Mononuclear cell (primary cell): Measurements from ENCODE around the gene ANP32E. TPM values are rescaled to one million over a fixed set of nuclear protein-coding genes. Genes with fewer than 3 reads are reported as not detected.
A peak's percentile ranks its signal among the peaks of the same experiment; 100 is the strongest.

Experiments
- H3K27me3 ChIP-seq: 2 replicates; pipeline ENCODE4 v1.6.0; 2011; ENCODE audit warnings: low read length, control low read depth; ENCODE audit not compliant: insufficient read depth
- H3K4me1 ChIP-seq: 2 replicates; pipeline ENCODE4 v1.5.1; 2011; ENCODE audit warnings: mild to moderate bottlenecking, low read length, control low read depth; ENCODE audit not compliant: insufficient read depth
- H3K4me3 ChIP-seq: 2 replicates; pipeline ENCODE4 v1.5.1; 2011; ENCODE audit warnings: mild to moderate bottlenecking, low read length, moderate library complexity
- H3K9me3 ChIP-seq: 2 replicates; pipeline ENCODE4 v1.5.1; 2011; ENCODE audit warnings: low read depth, mild to moderate bottlenecking, control low read depth, low read length
- total RNA-seq: library from RNA; depleted of rRNA; stranded (reverse); fragments of >200 nt; gene quantifications from one replicate; pipeline ENCODE4 v1.2.3, GENCODE V29; 2012

The ANP32E gene
- 38.8 TPM for total RNA-seq

GRCh38 chr1:150235852-150236613 lies at the start of gene ANP32E:
Gene ANP32E, minus strand, starts transcription at chr1:150236112. Its CDS starts 326 bp downstream, at chr1:150235786.
- peak within 1 kb of the TSS; percentile 97 for H3K4me3 ChIP-seq
- H3K4me1 ChIP-seq: peaks cover 25% of the 10 kb centered on the region
- no peaks in the 10 kb centered on the region for H3K27me3 ChIP-seq
- H3K9me3 ChIP-seq: no peaks in the 10 kb centered on the region

- Histone ChIP-seq H3K4me1 (peaks cover 21% of the 10 kb centered on the region), H3K9me3 (no peaks in the 10 kb centered on the region), H3K27me3 (peaks cover 24% of the 10 kb centered on the region), H3K4me3 (no peak overlapping the region)
These were observed 47.3 kb upstream of the ANP32E start for GRCh38 chr1:150283260-150283659.

GRCh38 chr1:150282558-150282958 lies 46.6 kb upstream of the ANP32E start:
- Histone ChIP-seq H3K4me3 (no peak overlapping the region), H3K4me1 (peaks cover 21% of the 10 kb centered on the region), H3K27me3 (peaks cover 24% of the 10 kb centered on the region), H3K9me3 (no peaks in the 10 kb centered on the region)

GRCh38 chr1:150281758-150282557 lies 46.0 kb upstream of the ANP32E start, which contains the start of gene CIART:
Gene CIART, plus strand, starts transcription at chr1:150282554. Its CDS starts 714 bp downstream, at chr1:150283268.
- H3K27me3 ChIP-seq: peaks cover 24% of the 10 kb centered on the region
- peak within 1 kb of the TSS; percentile 27 for H3K4me3 ChIP-seq
- H3K4me1 ChIP-seq: peaks cover 21% of the 10 kb centered on the region
- H3K9me3 ChIP-seq: no peaks in the 10 kb centered on the region

- Histone ChIP-seq H3K4me3 (peak overlapping the region; percentile 27), H3K27me3 (peaks cover 24% of the 10 kb centered on the region), H3K9me3 (no peaks in the 10 kb centered on the region), H3K4me1 (peaks cover 21% of the 10 kb centered on the region)
These were observed 45.4 kb upstream of the ANP32E start for GRCh38 chr1:150281221-150281757.

GRCh38 chr1:150280138-150280707 lies 44.3 kb upstream of the ANP32E start:
- no peaks in the 10 kb centered on the region for H3K9me3 ChIP-seq
- no peak overlapping the region for H3K4me3 ChIP-seq
- peaks cover 24% of the 10 kb centered on the region for H3K27me3 ChIP-seq
- peaks cover 21% of the 10 kb centered on the region for H3K4me1 ChIP-seq

GRCh38 chr1:150273311-150273710 lies 37.4 kb upstream of the ANP32E start:
- no peaks in the 10 kb centered on the region for H3K27me3 ChIP-seq
- no peak overlapping the region for H3K4me3 ChIP-seq
- peaks cover 25% of the 10 kb centered on the region for H3K4me1 ChIP-seq
- H3K9me3 ChIP-seq: no peaks in the 10 kb centered on the region

- Histone ChIP-seq H3K4me1 (peaks cover 40% of the 10 kb centered on the region), H3K9me3 (no peaks in the 10 kb centered on the region), H3K4me3 (no peak overlapping the region), H3K27me3 (no peaks in the 10 kb centered on the region)
These were observed 35.5 kb upstream of the ANP32E start for GRCh38 chr1:150271291-150271959.

GRCh38 chr1:150269451-150269850 lies 33.5 kb upstream of the ANP32E start:
- Histone ChIP-seq H3K4me3 (peak overlapping the region; percentile 74), H3K27me3 (no peaks in the 10 kb centered on the region), H3K9me3 (no peaks in the 10 kb centered on the region), H3K4me1 (peaks cover 40% of the 10 kb centered on the region)

GRCh38 chr1:150268705-150269403 lies 32.9 kb upstream of the ANP32E start, which contains the start of gene APH1A:
Gene APH1A, minus strand, starts transcription at chr1:150269016. Its CDS starts 206 bp downstream, at chr1:150268810.
- Histone ChIP-seq H3K9me3 (no peaks in the 10 kb centered on the region), H3K4me3 (peak within 1 kb of the TSS; percentile 74), H3K4me1 (peaks cover 39% of the 10 kb centered on the region), H3K27me3 (no peaks in the 10 kb centered on the region)

- H3K4me1 ChIP-seq: peaks cover 36% of the 10 kb centered on the region
- peak overlapping the region; percentile 74 for H3K4me3 ChIP-seq
- H3K27me3 ChIP-seq: no peaks in the 10 kb centered on the region
- no peaks in the 10 kb centered on the region for H3K9me3 ChIP-seq
These were observed 32.4 kb upstream of the ANP32E start for GRCh38 chr1:150268340-150268704.

GRCh38 chr1:150267896-150268295 lies 32.0 kb upstream of the ANP32E start:
- Histone ChIP-seq H3K4me1 (peaks cover 33% of the 10 kb centered on the region), H3K27me3 (no peaks in the 10 kb centered on the region), H3K4me3 (peak overlapping the region; percentile 74), H3K9me3 (no peaks in the 10 kb centered on the region)

GRCh38 chr1:150263549-150263948 lies 27.6 kb upstream of the ANP32E start:
- Histone ChIP-seq H3K27me3 (peaks cover 10% of the 10 kb centered on the region), H3K4me1 (peaks cover 16% of the 10 kb centered on the region), H3K9me3 (no peaks in the 10 kb centered on the region), H3K4me3 (no peak overlapping the region)
